ENCODE results near the gene KCNMB2. TPM values are rescaled to one million over a fixed set of nuclear protein-coding genes. Genes with fewer than 3 reads are reported as not detected.

Gene KCNMB2
- total RNA-seq, 1 donor from 2014 or later = not detected

- no peaks in the 10 kb centered on the region for H3K4me1 ChIP-seq
- H3K4me3 ChIP-seq = no peak overlapping the region
- DNase-seq (ENCODE audit: low spot score in 2 of 2) = no peak
- no peaks in the 10 kb centered on the region for H3K36me3 ChIP-seq
- intact Hi-C loops (cut with DNase I) = no loop called here
- H3K27me3 ChIP-seq = no peaks in the 10 kb centered on the region
- no peak for TF ChIP-seq CTCF (IDR thresholded peaks at IDR 0.05)
- no peaks in the 10 kb centered on the region for H3K9me3 ChIP-seq
- no peak overlapping the region for H3K27ac ChIP-seq
Observed at GRCh38 chr3:178567611-178568010, 31.4 kb downstream of the KCNMB2 start.

GRCh38 chr3:178568155-178568731 lies 32.0 kb downstream of the KCNMB2 start:
- no peak overlapping the region for H3K27ac ChIP-seq
- intact Hi-C loops (cut with DNase I) = no loop called here
- DNase-seq (ENCODE audit: low spot score in 2 of 2) = no peak
- TF ChIP-seq CTCF (IDR thresholded peaks at IDR 0.05) = no peak
- no peaks in the 10 kb centered on the region for H3K27me3 ChIP-seq
- no peaks in the 10 kb centered on the region for H3K9me3 ChIP-seq
- no peaks in the 10 kb centered on the region for H3K4me1 ChIP-seq
- H3K4me3 ChIP-seq = no peak overlapping the region
- H3K36me3 ChIP-seq = no peaks in the 10 kb centered on the region

GRCh38 chr3:178568911-178569310 lies 32.7 kb downstream of the KCNMB2 start:
- TF ChIP-seq CTCF (IDR thresholded peaks at IDR 0.05) = no peak
- H3K27me3 ChIP-seq = no peaks in the 10 kb centered on the region
- H3K36me3 ChIP-seq = no peaks in the 10 kb centered on the region
- no peaks in the 10 kb centered on the region for H3K4me1 ChIP-seq
- H3K4me3 ChIP-seq = no peak overlapping the region
- H3K9me3 ChIP-seq = no peaks in the 10 kb centered on the region
- no peak overlapping the region for H3K27ac ChIP-seq
- DNase-seq (ENCODE audit: low spot score in 2 of 2) = no peak
- intact Hi-C loops (cut with DNase I) = no loop called here

- no peaks in the 10 kb centered on the region for H3K4me1 ChIP-seq
- H3K36me3 ChIP-seq = no peaks in the 10 kb centered on the region
- H3K27me3 ChIP-seq = no peaks in the 10 kb centered on the region
- no peaks in the 10 kb centered on the region for H3K9me3 ChIP-seq
- intact Hi-C loops (cut with DNase I) = no loop called here
- TF ChIP-seq CTCF (IDR thresholded peaks at IDR 0.05) = no peak
- DNase-seq (ENCODE audit: low spot score in 2 of 2) = no peak
- no peak overlapping the region for H3K27ac ChIP-seq
- no peak overlapping the region for H3K4me3 ChIP-seq
Observed at GRCh38 chr3:178569826-178570225, 33.6 kb downstream of the KCNMB2 start.

- DNase-seq (ENCODE audit: low spot score in 2 of 2) = no peak
- intact Hi-C loops (cut with DNase I) = no loop called here
- Histone ChIP-seq H3K4me1 (no peaks in the 10 kb centered on the region), H3K27me3 (no peaks in the 10 kb centered on the region), H3K4me3 (no peak overlapping the region), H3K9me3 (peaks cover 0 to 4% of the 10 kb centered on the region in 2 donors), H3K27ac (no peak overlapping the region), H3K36me3 (no peaks in the 10 kb centered on the region)
- no peak for TF ChIP-seq CTCF (IDR thresholded peaks at IDR 0.05)
Observed at GRCh38 chr3:178583963-178584575, 47.8 kb downstream of the KCNMB2 start.

All from ascending aorta (tissue), 2 donors.